Skin epidermis (tissue), 12 donors: ENCODE data around the gene POM121L2.
A peak's percentile ranks its signal among the peaks of the same experiment; 100 is the strongest.

ENCODE experiments used
- H3K27ac ChIP-seq, 21 experiments: fragments of 200-600 bp; sonication (generic) in 11 of 21; one replicate each; pipeline ENCODE4 v1.5.0; 2020; ENCODE audit warnings: mild to moderate bottlenecking in 3 of 21, inconsistent platforms in 2 of 21, moderate library complexity in 2 of 21
- H3K4me3 ChIP-seq, 7 experiments: fragments of 200-600 bp; sonication (generic) in 2 of 7; one replicate each; pipeline ENCODE4 v1.5.0; 2020; ENCODE audit warnings: inconsistent platforms in 2 of 7, mild to moderate bottlenecking in 2 of 7, moderate library complexity in 1 of 7

The POM121L2 gene

GRCh38 chr6:27312146-27312949 is at the start of gene POM121L2:
POM121L2 (minus strand) TSS chr6:27312273; CDS start chr6:27312170, 103 bp downstream.
- Histone ChIP-seq H3K4me3 (peak within 1 kb of the TSS; percentile 20 to 45 (median 35)), H3K27ac (no peak within 1 kb of the TSS)

GRCh38 chr6:27359231-27359630 is 47.2 kb upstream of the POM121L2 start:
- no peak overlapping the region for H3K27ac ChIP-seq
- no peak overlapping the region for H3K4me3 ChIP-seq

- no peak overlapping the region for H3K27ac ChIP-seq
- H3K4me3 ChIP-seq, result no peak overlapping the region
Observed at GRCh38 chr6:27358786-27359185, 46.7 kb upstream of the POM121L2 start.

- no peak overlapping the region for H3K27ac ChIP-seq
- H3K4me3 ChIP-seq, result no peak overlapping the region
Observed at GRCh38 chr6:27352850-27353249, 40.8 kb upstream of the POM121L2 start.

- H3K27ac ChIP-seq, result no peak overlapping the region
Observed at GRCh38 chr6:27334141-27334540, 22.1 kb upstream of the POM121L2 start.

GRCh38 chr6:27333642-27334040 is 21.6 kb upstream of the POM121L2 start:
- Histone ChIP-seq H3K4me3 (peak overlapping the region in 1 of 7 experiments; percentile 1), H3K27ac (no peak overlapping the region)

More at GRCh38 chr6:27334141-27334540, 22.1 kb upstream of the POM121L2 start:
- H3K4me3 ChIP-seq, result no peak overlapping the region

GRCh38 chr6:27332692-27333641 is 20.9 kb upstream of the POM121L2 start:
- Histone ChIP-seq H3K27ac (no peak overlapping the region), H3K4me3 (peak overlapping the region in 1 of 7 experiments; percentile 1)

- Histone ChIP-seq H3K4me3 (no peak overlapping the region), H3K27ac (no peak overlapping the region)
Observed at GRCh38 chr6:27327023-27327738, 15.1 kb upstream of the POM121L2 start.

- Histone ChIP-seq H3K27ac (no peak overlapping the region), H3K4me3 (no peak overlapping the region)
Observed at GRCh38 chr6:27321901-27322300, 9.8 kb upstream of the POM121L2 start.

GRCh38 chr6:27321370-27321769 is 9.3 kb upstream of the POM121L2 start:
- no peak overlapping the region for H3K27ac ChIP-seq

GRCh38 chr6:27318973-27319372 is 6.9 kb upstream of the POM121L2 start:
- Histone ChIP-seq H3K27ac (no peak overlapping the region), H3K4me3 (no peak overlapping the region)

More at GRCh38 chr6:27321370-27321769, 9.3 kb upstream of the POM121L2 start:
- no peak overlapping the region for H3K4me3 ChIP-seq

- H3K27ac ChIP-seq, result no peak overlapping the region
- no peak overlapping the region for H3K4me3 ChIP-seq
Observed at GRCh38 chr6:27314046-27314445, 2.0 kb upstream of the POM121L2 start.

GRCh38 chr6:27312950-27313271 is 838 bp upstream of the POM121L2 start:
- H3K27ac ChIP-seq, result no peak overlapping the region
- peak overlapping the region in 3 of 7 experiments; percentile 35 to 42 (median 41) for H3K4me3 ChIP-seq

GRCh38 chr6:27311806-27312145 is 297 bp downstream of the POM121L2 start:
- Histone ChIP-seq H3K27ac (no peak overlapping the region), H3K4me3 (peak overlapping the region in 3 of 7 experiments; percentile 34 to 45 (median 41))

- Histone ChIP-seq H3K4me3 (no peak overlapping the region), H3K27ac (no peak overlapping the region)
Observed at GRCh38 chr6:27303613-27304272, 8.3 kb downstream of the POM121L2 start.

- Histone ChIP-seq H3K4me3 (no peak overlapping the region), H3K27ac (no peak overlapping the region)
Observed at GRCh38 chr6:27297857-27298730, 14.0 kb downstream of the POM121L2 start.

GRCh38 chr6:27297484-27297856 is 14.6 kb downstream of the POM121L2 start:
- Histone ChIP-seq H3K4me3 (no peak overlapping the region), H3K27ac (no peak overlapping the region)

GRCh38 chr6:27296106-27296783 is 15.8 kb downstream of the POM121L2 start:
- Histone ChIP-seq H3K4me3 (no peak overlapping the region), H3K27ac (no peak overlapping the region)
